ENCODE data around the gene IL36G.

DNA sequence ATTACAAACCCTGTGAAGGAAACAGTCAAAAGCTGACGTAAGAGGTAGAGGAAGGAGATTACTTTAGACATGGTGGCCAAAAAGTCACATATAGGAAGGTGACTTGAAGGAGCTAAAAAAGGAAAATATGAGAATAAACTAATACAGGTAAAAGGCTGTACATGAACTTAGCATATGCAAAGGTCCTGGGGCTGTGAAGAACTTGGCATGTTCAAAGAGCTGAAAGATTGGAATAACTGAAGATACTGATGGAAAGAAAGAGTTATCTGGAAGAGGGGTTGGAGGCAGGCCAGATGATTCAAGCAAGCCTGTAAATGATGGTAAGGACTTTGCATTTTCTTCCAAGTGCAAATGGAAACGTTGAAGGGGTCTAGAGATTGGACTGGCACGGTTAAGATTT is 40.7 kb downstream of the IL36G start:
- TF ChIP-seq, protein P1, sequence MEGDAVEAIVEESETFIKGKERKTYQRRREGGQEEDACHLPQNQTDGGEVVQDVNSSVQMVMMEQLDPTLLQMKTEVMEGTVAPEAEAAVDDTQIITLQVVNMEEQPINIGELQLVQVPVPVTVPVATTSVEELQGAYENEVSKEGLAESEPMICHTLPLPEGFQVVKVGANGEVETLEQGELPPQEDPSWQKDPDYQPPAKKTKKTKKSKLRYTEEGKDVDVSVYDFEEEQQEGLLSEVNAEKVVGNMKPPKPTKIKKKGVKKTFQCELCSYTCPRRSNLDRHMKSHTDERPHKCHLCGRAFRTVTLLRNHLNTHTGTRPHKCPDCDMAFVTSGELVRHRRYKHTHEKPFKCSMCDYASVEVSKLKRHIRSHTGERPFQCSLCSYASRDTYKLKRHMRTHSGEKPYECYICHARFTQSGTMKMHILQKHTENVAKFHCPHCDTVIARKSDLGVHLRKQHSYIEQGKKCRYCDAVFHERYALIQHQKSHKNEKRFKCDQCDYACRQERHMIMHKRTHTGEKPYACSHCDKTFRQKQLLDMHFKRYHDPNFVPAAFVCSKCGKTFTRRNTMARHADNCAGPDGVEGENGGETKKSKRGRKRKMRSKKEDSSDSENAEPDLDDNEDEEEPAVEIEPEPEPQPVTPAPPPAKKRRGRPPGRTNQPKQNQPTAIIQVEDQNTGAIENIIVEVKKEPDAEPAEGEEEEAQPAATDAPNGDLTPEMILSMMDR (optimal IDR thresholded peaks at IDR 0.05 in 1 of 3, IDR thresholded peaks at IDR 0.05 in 1 of 3, conservative IDR thresholded peaks at IDR 0.05 in 1 of 3; ENCODE audit: extremely low read depth in 1 of 3, insufficient read depth in 2 of 3, low read length in 3 of 3): no peak
- TF ChIP-seq EZH2 (IDR thresholded peaks at IDR 0.05; ENCODE audit: low read length): no peak
